MM.1S (cell line): ENCODE measurements around the gene ZNF124.

Experiments used
- DNase-seq: peaks from one replicate; pipeline ENCODE4 v3.0.0-alpha.2; 2015
- H2AFZ ChIP-seq: fragments of 300-600 bp; sonication (generic); 2 replicates; pipeline ENCODE4 v1.6.0; 2016; ENCODE audit warnings: antibody characterized with exemption, low read length
- H3F3A ChIP-seq: fragments of 300-600 bp; sonication (generic); 2 replicates; pipeline ENCODE4 v1.6.1; 2016; ENCODE audit warnings: mild to moderate bottlenecking, antibody characterized with exemption, low read length, moderate library complexity, mixed read lengths; ENCODE audit not compliant: insufficient read depth
- H3K27ac ChIP-seq: fragments of 300-600 bp; sonication (generic); 2 replicates; pipeline ENCODE4 v1.5.1; 2016; ENCODE audit warnings: mild to moderate bottlenecking, low read length
- H3K27me3 ChIP-seq: fragments of 300-600 bp; sonication (generic); replicated peaks from 2 replicates; pipeline ENCODE4 v1.6.0; 2016; ENCODE audit warnings: low read length; ENCODE audit not compliant: insufficient read depth
- H3K36me3 ChIP-seq: fragments of 300-600 bp; sonication (generic); replicated peaks from 2 replicates; pipeline ENCODE4 v1.6.1; 2016; ENCODE audit warnings: mild to moderate bottlenecking, low read length, mixed read lengths; ENCODE audit not compliant: insufficient read depth
- H3K4me1 ChIP-seq: fragments of 300-600 bp; sonication (generic); 2 replicates; pipeline ENCODE4 v1.6.1; 2016; ENCODE audit warnings: low read length, mixed read lengths
- H3K4me2 ChIP-seq: fragments of 300-600 bp; sonication (generic); 2 replicates; pipeline ENCODE4 v1.6.0; 2016; ENCODE audit warnings: low read depth, low read length
- H3K4me3 ChIP-seq: fragments of 300-600 bp; sonication (generic); 2 replicates; pipeline ENCODE4 v1.5.1; 2016; ENCODE audit warnings: low read length, mixed read lengths
- H3K79me2 ChIP-seq: fragments of 300-600 bp; sonication (generic); 2 replicates; pipeline ENCODE4 v1.6.1; 2016; ENCODE audit warnings: mixed run types, low read length, mixed read lengths
- H3K9ac ChIP-seq: fragments of 300-600 bp; sonication (generic); 2 replicates; pipeline ENCODE4 v1.6.1; 2016; ENCODE audit warnings: low read length, mixed read lengths
- H3K9me2 ChIP-seq: fragments of 300-600 bp; sonication (generic); replicated peaks from 2 replicates; pipeline ENCODE4 v1.6.1; 2016; ENCODE audit warnings: mild to moderate bottlenecking, low read length, mixed read lengths; ENCODE audit not compliant: insufficient read depth
- H3K9me3 ChIP-seq: fragments of 300-600 bp; sonication (generic); replicated peaks from 2 replicates; pipeline ENCODE4 v1.6.1; 2016; ENCODE audit warnings: mild to moderate bottlenecking, low read length, mixed read lengths; ENCODE audit not compliant: insufficient read depth
- H4K20me1 ChIP-seq: fragments of 300-600 bp; sonication (generic); 2 replicates; pipeline ENCODE4 v1.6.1; 2016; ENCODE audit warnings: mild to moderate bottlenecking, low read length, moderate library complexity, mixed read lengths; ENCODE audit not compliant: insufficient read depth
- EZH2 ChIP-seq: fragments of 300-600 bp; sonication (generic); optimal IDR thresholded peaks from 2 replicates; pipeline ENCODE3; 2017; ENCODE audit warnings: low read depth, mild to moderate bottlenecking, antibody characterized with exemption, low read length, mixed read lengths
- EZH2phosphoT487 ChIP-seq: fragments of 300-600 bp; sonication (generic); IDR thresholded peaks from 2 replicates; pipeline ENCODE4 v1.6.1; 2018; ENCODE audit warnings: antibody characterized with exemption, low read length
- TF ChIP-seq, protein P1 (sequence below): fragments of 300-600 bp; sonication (generic); IDR thresholded peaks from 2 replicates; pipeline ENCODE4 v1.5.1; 2016; ENCODE audit warnings: antibody characterized with exemption, low read length, mixed read lengths

ZNF124 gene

DNA sequence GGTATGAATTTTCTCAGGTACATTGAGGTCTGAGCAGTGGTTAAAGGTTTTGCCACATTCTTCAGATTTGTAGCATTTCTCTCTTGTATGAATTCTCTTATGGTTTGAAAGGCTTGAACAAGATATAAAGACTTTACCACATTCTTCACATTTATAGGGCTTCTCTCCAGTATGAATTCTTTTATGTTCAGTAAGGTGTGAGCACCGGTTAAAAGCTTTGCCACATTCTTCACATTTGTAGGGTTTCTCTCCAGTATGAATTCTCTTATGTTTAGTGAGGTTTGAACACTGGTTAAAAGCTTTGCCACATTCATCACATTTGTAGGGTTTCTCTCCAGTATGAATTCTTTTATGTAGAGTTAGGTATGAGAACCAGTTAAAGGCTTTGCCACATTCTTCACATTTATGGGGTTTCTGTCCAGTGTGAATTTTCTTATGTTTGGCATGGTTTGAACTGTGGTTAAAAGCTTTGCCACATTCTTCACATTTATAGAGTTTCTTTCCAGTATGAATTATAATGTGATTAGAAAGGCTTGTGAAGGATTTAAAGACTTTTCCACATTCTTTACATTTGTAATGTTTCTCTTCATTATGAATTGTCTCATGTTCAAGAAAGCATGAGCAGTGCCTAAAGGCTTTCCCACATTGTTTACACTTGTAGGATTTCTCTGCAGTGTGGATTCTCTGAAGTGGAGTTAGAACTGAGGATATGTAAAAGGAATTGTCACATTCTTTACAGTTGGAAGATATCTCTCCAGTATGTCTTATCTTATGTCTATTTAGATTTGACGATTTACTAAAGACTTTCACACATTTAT lies 18.4 kb upstream of the ZNF124 start:
- Histone ChIP-seq H3K9me3 (0 out of 2 replicates have a peak, but pooled peaks cover 7% of the 10 kb centered on the region), H3K27ac (no peak overlapping the region), H3K36me3 (peaks cover 46% of the 10 kb centered on the region), H4K20me1 (no peaks in the 10 kb centered on the region), H3K4me2 (no peak overlapping the region), H3K79me2 (no peaks in the 10 kb centered on the region), H3K4me3 (no peak overlapping the region), H3K9ac (no peak overlapping the region), H3K27me3 (no peaks in the 10 kb centered on the region), H3K4me1 (no peaks in the 10 kb centered on the region), H2AFZ (no peak overlapping the region), H3K9me2 (no peaks in the 10 kb centered on the region), H3F3A (no peaks in the 10 kb centered on the region)
- no peak for DNase-seq
- TF ChIP-seq EZH2phosphoT487 (no peak), EZH2 (no peak)
- TF ChIP-seq, protein P1, sequence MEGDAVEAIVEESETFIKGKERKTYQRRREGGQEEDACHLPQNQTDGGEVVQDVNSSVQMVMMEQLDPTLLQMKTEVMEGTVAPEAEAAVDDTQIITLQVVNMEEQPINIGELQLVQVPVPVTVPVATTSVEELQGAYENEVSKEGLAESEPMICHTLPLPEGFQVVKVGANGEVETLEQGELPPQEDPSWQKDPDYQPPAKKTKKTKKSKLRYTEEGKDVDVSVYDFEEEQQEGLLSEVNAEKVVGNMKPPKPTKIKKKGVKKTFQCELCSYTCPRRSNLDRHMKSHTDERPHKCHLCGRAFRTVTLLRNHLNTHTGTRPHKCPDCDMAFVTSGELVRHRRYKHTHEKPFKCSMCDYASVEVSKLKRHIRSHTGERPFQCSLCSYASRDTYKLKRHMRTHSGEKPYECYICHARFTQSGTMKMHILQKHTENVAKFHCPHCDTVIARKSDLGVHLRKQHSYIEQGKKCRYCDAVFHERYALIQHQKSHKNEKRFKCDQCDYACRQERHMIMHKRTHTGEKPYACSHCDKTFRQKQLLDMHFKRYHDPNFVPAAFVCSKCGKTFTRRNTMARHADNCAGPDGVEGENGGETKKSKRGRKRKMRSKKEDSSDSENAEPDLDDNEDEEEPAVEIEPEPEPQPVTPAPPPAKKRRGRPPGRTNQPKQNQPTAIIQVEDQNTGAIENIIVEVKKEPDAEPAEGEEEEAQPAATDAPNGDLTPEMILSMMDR: no peak

DNA sequence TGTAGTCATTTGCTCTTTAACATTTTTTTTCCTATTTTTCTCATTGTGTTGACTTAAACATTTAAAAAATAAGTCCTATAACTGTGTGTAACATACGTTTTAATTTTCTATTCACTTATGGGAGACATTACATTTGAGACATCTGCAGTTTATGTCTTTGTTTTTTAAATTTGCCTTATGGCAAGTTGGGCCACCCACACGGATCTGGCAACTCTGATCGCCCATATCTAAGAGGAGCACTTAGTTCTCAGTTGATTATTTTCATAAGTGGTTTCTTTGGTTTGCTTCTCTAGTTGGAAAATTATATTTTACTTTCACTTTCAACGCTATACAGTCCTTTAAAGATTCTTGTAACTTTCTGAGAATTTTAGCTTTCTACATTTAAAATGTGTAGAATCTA lies 13.8 kb upstream of the ZNF124 start:
- Histone ChIP-seq H3K27ac (no peak overlapping the region), H3F3A (no peaks in the 10 kb centered on the region)

DNA sequence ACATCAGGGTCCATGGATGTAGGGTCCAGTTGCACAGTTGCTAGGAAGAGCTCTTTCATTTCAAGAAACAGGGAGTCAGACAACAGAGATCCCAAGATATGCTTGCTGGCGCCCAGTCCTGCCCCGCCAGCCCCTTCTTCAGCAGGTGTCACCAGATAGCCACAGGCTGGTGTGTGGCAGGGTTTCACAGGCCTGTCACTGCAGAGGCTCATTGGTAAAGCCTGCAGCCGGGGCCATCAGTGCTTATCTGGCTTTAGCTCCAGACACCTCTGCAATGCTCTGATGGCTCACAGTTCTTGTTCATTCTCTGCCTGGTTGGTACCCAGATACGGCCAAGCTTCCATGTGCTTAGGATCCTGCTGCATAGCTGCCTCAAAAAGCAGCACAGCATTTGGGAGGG lies 12.4 kb upstream of the ZNF124 start:
- H3K4me2 ChIP-seq: no peak overlapping the region
- H3K27me3 ChIP-seq: no peaks in the 10 kb centered on the region
- no peak overlapping the region for H2AFZ ChIP-seq
- no peaks in the 10 kb centered on the region for H4K20me1 ChIP-seq
- H3F3A ChIP-seq: no peaks in the 10 kb centered on the region
- no peak overlapping the region for H3K4me3 ChIP-seq
- no peak overlapping the region for H3K27ac ChIP-seq
- no peaks in the 10 kb centered on the region for H3K9me2 ChIP-seq
- no peaks in the 10 kb centered on the region for H3K9me3 ChIP-seq
- H3K79me2 ChIP-seq: no peaks in the 10 kb centered on the region
- H3K9ac ChIP-seq: no peak overlapping the region
- TF ChIP-seq EZH2 (no peak), EZH2phosphoT487 (no peak)
- TF ChIP-seq, protein P1: no peak
- peaks cover 6% of the 10 kb centered on the region; the same call in 1 of the 2 replicates for H3K36me3 ChIP-seq
- H3K4me1 ChIP-seq: no peaks in the 10 kb centered on the region
- DNase-seq: no peak

More for the DNA sequence above, 13.8 kb upstream of the ZNF124 start:
- no peaks in the 10 kb centered on the region for H3K4me1 ChIP-seq
- TF ChIP-seq, protein P1: no peak
- TF ChIP-seq EZH2phosphoT487 (no peak), EZH2 (no peak)
- H3K9me3 ChIP-seq: 0 out of 2 replicates have a peak, but pooled peaks cover 4% of the 10 kb centered on the region
- H3K9ac ChIP-seq: no peak overlapping the region
- no peak overlapping the region for H3K4me3 ChIP-seq
- no peaks in the 10 kb centered on the region for H3K79me2 ChIP-seq
- H3K27me3 ChIP-seq: no peaks in the 10 kb centered on the region
- H3K4me2 ChIP-seq: no peak overlapping the region
- H3K36me3 ChIP-seq: peaks cover 19% of the 10 kb centered on the region
- no peak overlapping the region for H2AFZ ChIP-seq
- DNase-seq: no peak
- no peaks in the 10 kb centered on the region for H4K20me1 ChIP-seq
- no peaks in the 10 kb centered on the region for H3K9me2 ChIP-seq
